GM10266 (cell line): ENCODE results near the gene PROM2.

Experiments
- DNase-seq: peaks from one replicate; pipeline ENCODE4 v3.0.0; 2012; ENCODE audit errors: extremely low spot score
- TF ChIP-seq, protein P1 (sequence below): IDR thresholded peaks from 2 replicates; pipeline ENCODE4 v1.5.1; 2012; ENCODE audit warnings: mild to moderate bottlenecking, low read depth; ENCODE audit not compliant: control insufficient read depth, insufficient read depth; ENCODE audit errors: missing control alignments

The PROM2 gene

DNA sequence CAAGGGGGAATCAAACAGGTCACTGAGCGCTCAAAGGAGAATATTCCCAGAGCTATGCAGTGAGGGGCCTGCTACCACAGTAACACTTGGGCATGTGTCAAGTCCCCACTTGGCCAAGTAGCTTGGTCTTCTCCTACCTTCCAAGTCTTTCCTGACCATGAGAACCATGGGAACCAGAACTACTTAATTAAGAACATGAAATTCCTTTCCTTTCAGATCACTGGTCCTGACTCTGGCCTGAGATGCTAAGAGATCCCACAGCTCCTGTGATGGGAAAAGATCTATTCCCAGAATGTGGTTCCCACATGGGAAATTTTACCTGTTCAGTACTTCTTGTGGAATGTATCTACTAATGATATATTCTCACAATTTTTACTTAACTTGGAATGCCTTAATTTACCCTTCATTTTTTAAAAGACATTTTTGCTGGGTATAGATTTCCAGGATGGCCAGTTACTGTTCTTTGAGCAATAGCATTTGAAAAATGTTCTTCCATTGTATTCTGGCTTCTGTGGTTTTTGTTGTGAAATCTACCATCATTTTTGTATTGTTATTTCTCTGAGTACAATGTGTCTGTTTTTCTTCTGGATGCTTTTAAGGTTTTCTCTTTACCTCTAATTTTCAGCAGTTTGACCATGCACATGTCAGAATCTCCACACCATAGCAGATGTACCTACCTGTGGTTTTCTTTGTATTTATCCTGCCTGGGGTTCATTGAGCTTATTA is 60.8 kb downstream of the PROM2 start:
- TF ChIP-seq, protein P1, sequence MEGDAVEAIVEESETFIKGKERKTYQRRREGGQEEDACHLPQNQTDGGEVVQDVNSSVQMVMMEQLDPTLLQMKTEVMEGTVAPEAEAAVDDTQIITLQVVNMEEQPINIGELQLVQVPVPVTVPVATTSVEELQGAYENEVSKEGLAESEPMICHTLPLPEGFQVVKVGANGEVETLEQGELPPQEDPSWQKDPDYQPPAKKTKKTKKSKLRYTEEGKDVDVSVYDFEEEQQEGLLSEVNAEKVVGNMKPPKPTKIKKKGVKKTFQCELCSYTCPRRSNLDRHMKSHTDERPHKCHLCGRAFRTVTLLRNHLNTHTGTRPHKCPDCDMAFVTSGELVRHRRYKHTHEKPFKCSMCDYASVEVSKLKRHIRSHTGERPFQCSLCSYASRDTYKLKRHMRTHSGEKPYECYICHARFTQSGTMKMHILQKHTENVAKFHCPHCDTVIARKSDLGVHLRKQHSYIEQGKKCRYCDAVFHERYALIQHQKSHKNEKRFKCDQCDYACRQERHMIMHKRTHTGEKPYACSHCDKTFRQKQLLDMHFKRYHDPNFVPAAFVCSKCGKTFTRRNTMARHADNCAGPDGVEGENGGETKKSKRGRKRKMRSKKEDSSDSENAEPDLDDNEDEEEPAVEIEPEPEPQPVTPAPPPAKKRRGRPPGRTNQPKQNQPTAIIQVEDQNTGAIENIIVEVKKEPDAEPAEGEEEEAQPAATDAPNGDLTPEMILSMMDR = no peak
- DNase-seq = no peak

DNA sequence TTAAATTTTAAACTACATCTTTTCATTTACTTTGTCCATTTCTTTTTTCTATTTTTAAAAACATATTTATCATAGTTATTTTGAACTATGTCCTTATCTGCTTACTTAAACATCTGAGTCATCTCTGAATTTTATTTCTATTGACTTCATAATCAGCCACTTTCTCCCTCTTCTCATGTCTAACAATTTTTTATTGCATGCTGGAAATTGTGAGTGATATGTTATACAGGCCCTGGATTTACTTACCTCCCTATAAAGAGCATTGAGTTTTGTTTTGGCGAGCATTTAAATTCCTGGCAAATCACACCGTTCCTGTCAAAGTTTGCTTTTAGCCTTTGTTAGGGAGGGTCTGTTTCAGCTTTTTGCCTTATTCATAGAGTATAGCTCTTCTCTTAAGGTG is 62.2 kb downstream of the PROM2 start:
- DNase-seq = no peak
- TF ChIP-seq, protein P1 = no peak

DNA sequence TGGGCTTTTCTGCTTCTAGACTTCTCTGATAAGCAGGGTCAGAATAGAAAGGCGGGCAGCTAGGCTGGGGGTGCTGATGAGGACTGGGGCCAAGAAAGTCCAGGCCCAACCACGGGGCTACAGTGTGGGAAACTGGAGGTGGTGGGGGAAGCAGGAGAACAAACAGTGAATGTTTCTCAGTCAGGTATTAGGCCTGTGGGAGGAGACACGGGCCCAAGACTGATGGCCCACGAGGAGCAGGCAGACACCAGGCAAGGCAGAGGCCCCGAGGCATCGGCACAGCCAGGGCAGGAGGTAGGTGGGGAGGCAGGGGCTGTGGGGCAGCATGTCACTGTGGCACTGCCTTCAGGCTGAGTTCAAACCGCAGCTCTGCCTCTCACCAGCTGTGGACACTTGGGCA is 63.6 kb downstream of the PROM2 start:
- no peak for DNase-seq
- TF ChIP-seq, protein P1 = no peak
